NB4 (cell line): ENCODE measurements around the gene CCDC28B.

Experiments
- DNase-seq: peaks from one replicate; pipeline ENCODE4 v3.0.0; 2010; ENCODE audit warnings: low read depth
- H3K4me3 ChIP-seq: one replicate; pipeline ENCODE4 v1.5.1; 2011; ENCODE audit warnings: mild to moderate bottlenecking, low read depth, low read length, moderate library complexity
- MYC ChIP-seq: IDR thresholded peaks from 2 replicates; pipeline ENCODE4 v1.6.1; 2011; ENCODE audit warnings: low read depth, low read length
- POLR2A ChIP-seq: IDR thresholded peaks from 2 replicates; pipeline ENCODE4 v1.6.1; 2011; ENCODE audit warnings: mild to moderate bottlenecking; ENCODE audit not compliant: insufficient read length; ENCODE audit errors: extremely low read depth
- TF ChIP-seq, protein P1 (sequence below): IDR thresholded peaks from 2 replicates; pipeline ENCODE4 v1.6.1; 2011; ENCODE audit warnings: low read depth, low read length
- TF ChIP-seq, protein P2 (sequence below): IDR thresholded peaks from one replicate; pipeline ENCODE4 v1.5.1; 2012; ENCODE audit warnings: low read depth, low read length

CCDC28B gene

DNA sequence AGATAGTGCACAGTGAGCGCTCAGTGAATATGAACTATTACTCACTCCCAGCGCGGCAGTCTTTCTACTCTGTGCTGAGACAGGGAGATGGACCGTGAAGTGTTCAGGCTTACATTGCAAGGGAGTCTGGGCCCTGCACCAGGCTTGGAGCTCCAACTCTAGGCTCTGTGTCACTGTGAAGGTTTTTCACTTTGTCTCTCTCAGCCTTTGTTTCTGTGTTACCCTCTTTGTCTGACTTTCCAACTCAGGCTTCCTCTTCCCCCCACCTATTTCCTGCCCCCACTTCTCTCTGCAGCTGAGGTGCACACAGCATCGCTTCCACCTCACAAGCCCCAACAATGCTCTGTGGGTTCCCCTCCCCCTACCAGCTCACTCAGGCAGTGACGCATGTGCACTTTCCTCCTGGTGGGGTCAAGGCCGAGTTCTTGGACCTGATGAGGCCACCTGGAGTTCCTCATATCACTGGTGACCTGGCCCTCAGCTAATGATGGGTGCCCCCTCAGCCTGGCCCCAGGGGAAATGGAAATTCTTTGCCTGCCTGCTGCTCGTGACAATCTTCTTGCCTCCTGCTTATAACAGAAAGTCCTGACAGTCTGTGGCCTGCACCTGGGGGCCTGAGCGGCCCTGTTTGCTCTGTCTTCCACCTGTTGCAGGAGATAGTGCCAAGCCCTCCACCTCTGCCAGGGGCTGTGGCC, 49.6 kb downstream of the CCDC28B start:
- no peak overlapping the region for H3K4me3 ChIP-seq
- no peak for DNase-seq
- TF ChIP-seq, protein P1, sequence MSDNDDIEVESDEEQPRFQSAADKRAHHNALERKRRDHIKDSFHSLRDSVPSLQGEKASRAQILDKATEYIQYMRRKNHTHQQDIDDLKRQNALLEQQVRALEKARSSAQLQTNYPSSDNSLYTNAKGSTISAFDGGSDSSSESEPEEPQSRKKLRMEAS, result no peak
- TF ChIP-seq POLR2A (no peak), MYC (no peak)
- TF ChIP-seq, protein P2, sequence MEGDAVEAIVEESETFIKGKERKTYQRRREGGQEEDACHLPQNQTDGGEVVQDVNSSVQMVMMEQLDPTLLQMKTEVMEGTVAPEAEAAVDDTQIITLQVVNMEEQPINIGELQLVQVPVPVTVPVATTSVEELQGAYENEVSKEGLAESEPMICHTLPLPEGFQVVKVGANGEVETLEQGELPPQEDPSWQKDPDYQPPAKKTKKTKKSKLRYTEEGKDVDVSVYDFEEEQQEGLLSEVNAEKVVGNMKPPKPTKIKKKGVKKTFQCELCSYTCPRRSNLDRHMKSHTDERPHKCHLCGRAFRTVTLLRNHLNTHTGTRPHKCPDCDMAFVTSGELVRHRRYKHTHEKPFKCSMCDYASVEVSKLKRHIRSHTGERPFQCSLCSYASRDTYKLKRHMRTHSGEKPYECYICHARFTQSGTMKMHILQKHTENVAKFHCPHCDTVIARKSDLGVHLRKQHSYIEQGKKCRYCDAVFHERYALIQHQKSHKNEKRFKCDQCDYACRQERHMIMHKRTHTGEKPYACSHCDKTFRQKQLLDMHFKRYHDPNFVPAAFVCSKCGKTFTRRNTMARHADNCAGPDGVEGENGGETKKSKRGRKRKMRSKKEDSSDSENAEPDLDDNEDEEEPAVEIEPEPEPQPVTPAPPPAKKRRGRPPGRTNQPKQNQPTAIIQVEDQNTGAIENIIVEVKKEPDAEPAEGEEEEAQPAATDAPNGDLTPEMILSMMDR, result no peak

DNA sequence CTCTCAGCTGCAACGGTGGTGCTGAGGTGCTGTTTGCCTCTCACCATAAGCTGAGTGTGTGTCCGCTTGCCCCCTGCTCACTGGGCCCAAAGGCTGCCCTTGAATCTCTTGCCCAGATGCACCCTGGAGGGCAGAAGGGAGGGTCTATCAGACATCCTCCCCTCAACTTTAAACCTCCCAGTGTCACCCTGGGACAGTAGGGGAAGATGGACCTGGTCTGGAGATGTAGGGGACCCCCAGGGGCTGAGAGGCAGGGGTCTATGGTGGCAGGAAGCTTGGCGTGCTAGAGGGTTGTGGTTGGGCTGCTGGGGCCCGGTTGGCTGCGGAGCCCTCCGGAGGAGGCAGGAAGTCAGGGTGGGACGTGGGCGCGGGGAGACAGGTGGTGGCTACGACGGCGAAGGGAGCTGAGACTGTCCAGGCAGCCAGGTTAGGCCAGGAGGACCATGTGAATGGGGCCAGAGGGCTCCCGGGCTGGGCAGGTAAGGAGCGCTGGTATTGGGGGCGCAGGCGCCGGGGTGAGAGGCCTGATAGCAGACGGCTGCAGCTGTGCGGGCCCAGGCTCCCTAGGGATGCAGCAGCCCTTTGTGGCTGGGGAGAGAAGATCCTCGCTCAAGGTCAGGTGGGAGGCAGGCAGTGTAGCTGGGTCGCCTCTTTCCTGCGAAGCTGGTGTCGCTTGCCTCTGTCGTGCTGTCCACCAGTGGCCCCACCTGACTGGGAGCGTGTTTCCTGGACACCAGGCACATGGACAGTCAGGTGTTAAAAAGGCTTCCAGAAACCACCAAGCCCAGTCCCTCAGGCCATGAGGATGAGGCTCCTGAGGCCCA, 50.7 kb downstream of the CCDC28B start, which contains the start of gene LCK:
TSS of gene LCK (plus strand) at position 373 of the 824 bp plus-strand sequence. CDS start 23,065 bp downstream, outside the sequence.
- DNase-seq, result no peak
- TF ChIP-seq POLR2A (no peak), MYC (no peak)
- TF ChIP-seq, protein P1, result no peak
- TF ChIP-seq, protein P2, result no peak
- H3K4me3 ChIP-seq, result no peak within 1 kb of the TSS
